ENCODE results near the gene SYTL3. TPM values are rescaled to one million over a fixed set of nuclear protein-coding genes. Genes with fewer than 3 reads are reported as not detected.
A peak's percentile ranks its signal among the peaks of the same experiment; 100 is the strongest.

SYTL3 gene
- total and polyA plus RNA-seq, 2 of the 8 experiments (the other 6 are each of a cell fraction or from before 2014, with no cell fraction given) = 0.27 to 0.99 TPM

- no peak overlapping the region for H2AFZ ChIP-seq (ENCODE audit: low read length)
- peaks cover 10 to 88% (median 26%) of the 10 kb centered on the region in 4 experiments for H3K36me3 ChIP-seq (ENCODE audit: control insufficient read depth in 2 of 4, insufficient read depth in 4 of 4, low read length in 3 of 4)
- peaks cover 14 to 28% (median 23%) of the 10 kb centered on the region in 4 experiments for H3K4me1 ChIP-seq (replicated peaks in 1 of 4; ENCODE audit: control insufficient read depth in 3 of 4, insufficient read depth in 4 of 4, low read length in 3 of 4)
- H2BK15ac ChIP-seq (ENCODE audit: low read length) = no peak overlapping the region
- H4K8ac ChIP-seq (ENCODE audit: extremely low read depth, insufficient read depth, low read length) = no peak overlapping the region
- peaks cover 49 to 64% of the 10 kb centered on the region in 2 experiments for H4K20me1 ChIP-seq (replicated peaks in 1 of 2; ENCODE audit: control insufficient read depth in 1 of 2, insufficient read depth in 2 of 2, low read length in 2 of 2)
- ChIA-PET CTCF (ENCODE audit: partially characterized antibody) (interaction anchor here (0.8 to 2.4 kb wide), 10 partner anchors 9 to 148 kb away, joined by 3 to 7 read pairs (median 4); no protein-coding TSS in a partner anchor), POLR2A (ENCODE audit: partially characterized antibody) (interaction anchor here (0.6 to 3.8 kb wide), 14 partner anchors 9 to 205 kb away, joined by 3 to 16 read pairs (median 4); no protein-coding TSS in a partner anchor)
- H3K27ac ChIP-seq (ENCODE audit: low read depth, low read length) = no peak overlapping the region
- H3K18ac ChIP-seq (ENCODE audit: extremely low read depth, low read length) = no peak overlapping the region
- H3K79me1 ChIP-seq (ENCODE audit: low read depth, low read length) = peaks cover 4% of the 10 kb centered on the region; the same call in 1 of the 2 replicates
- H2BK20ac ChIP-seq (ENCODE audit: low read length) = no peak overlapping the region
- DNase-seq (ENCODE audit: low read depth in 1 of 2, low spot score in 2 of 2) (no peak), FAIRE-seq (no peak)
- H3K56ac ChIP-seq (replicated peaks; ENCODE audit: insufficient read length, low read depth, low read length) = no peak overlapping the region
- H2BK5ac ChIP-seq (ENCODE audit: low read depth, low read length) = peak overlapping the region; percentile 64; the same call in 1 of the 2 replicates
- TF ChIP-seq ZNF274 (IDR thresholded peaks at IDR 0.05; ENCODE audit: borderline replicate concordance, extremely low read depth, low read length) = no peak
- TF ChIP-seq PHF8 (conservative IDR thresholded peaks at IDR 0.05; ENCODE audit: low read depth, low read length) = no peak
- no peak for TF ChIP-seq KDM5A (IDR thresholded peaks at IDR 0.05; ENCODE audit: low read length)
- TF ChIP-seq KDM1A (IDR thresholded peaks at IDR 0.05; ENCODE audit: borderline replicate concordance, low read length) = peak; percentile 71; the same call in 1 of the 2 replicates
- peak in 1 of 2 experiments; percentile 36; a peak in 1 of 3 replicates for TF ChIP-seq POLR2A (IDR thresholded peaks at IDR 0.05; ENCODE audit: control extremely low read depth in 1 of 2, low read depth in 2 of 2, low read length in 2 of 2)
- no peak for TF ChIP-seq SRF (IDR thresholded peaks at IDR 0.05; ENCODE audit: low read depth, low read length)
- no peak for TF ChIP-seq RXRA (IDR thresholded peaks at IDR 0.05; ENCODE audit: insufficient read depth, low read depth, low read length)
- TF ChIP-seq POLR2AphosphoS5 (IDR thresholded peaks at IDR 0.05; ENCODE audit: low read depth, low read length) = peak; percentile 31; the same call in 1 of the 2 replicates
- no peak for TF ChIP-seq ATF3 (IDR thresholded peaks at IDR 0.05; ENCODE audit: insufficient read depth, low read depth, low read length)
- no peak overlapping the region for H2BK12ac ChIP-seq (ENCODE audit: low read depth, low read length)
- H3K14ac ChIP-seq (ENCODE audit: insufficient read length) = no peak overlapping the region
- no peak overlapping the region for H4K91ac ChIP-seq (replicated peaks; ENCODE audit: insufficient read length, low read length)
- peaks cover 71 to 100% of the 10 kb centered on the region in 2 experiments for H3K79me2 ChIP-seq (ENCODE audit: control insufficient read depth in 1 of 2, insufficient read depth in 2 of 2, low read length in 2 of 2)
- peak overlapping the region; percentile 40; the same call in 1 of the 2 replicates for H2AK5ac ChIP-seq (ENCODE audit: low read depth, low read length)
- H3K27me3 ChIP-seq (replicated peaks in 1 of 4; ENCODE audit: control insufficient read depth in 3 of 4, extremely low read depth in 1 of 4, insufficient read depth in 3 of 4, low read length in 3 of 4) = no peaks in the 10 kb centered on the region
- peak overlapping the region in 1 of 2 experiments; percentile 58; a peak in 3 of 4 replicates for H3K4me2 ChIP-seq (ENCODE audit: insufficient read depth in 1 of 2, low read depth in 2 of 2, low read length in 2 of 2)
- no peak overlapping the region for H3K9ac ChIP-seq (replicated peaks in 1 of 4; ENCODE audit: extremely low read depth in 1 of 4, low read depth in 3 of 4, low read length in 3 of 4)
- H3K23me2 ChIP-seq (ENCODE audit: low read depth, low read length) = peaks cover 7% of the 10 kb centered on the region
- H2BK120ac ChIP-seq (replicated peaks; ENCODE audit: low read depth, low read length) = no peak overlapping the region
- 80% methylated on average over 3 of the region's 3 CpGs; no CpG with 5 or more reads in 1 of the 2 experiments for WGBS, 2 experiments (ENCODE audit: extremely low coverage in 1 of 2, insufficient coverage in 1 of 2, insufficient read length in 1 of 2, insufficient replicate concordance in 2 of 2, low coverage in 1 of 2, low lambda C conversion rate in 2 of 2, missing lambda C conversion rate in 1 of 2)
- no peak overlapping the region for H4K5ac ChIP-seq (ENCODE audit: insufficient read length, low read depth, low read length)
- H3K9me3 ChIP-seq (ENCODE audit: insufficient read depth in 2 of 2, low read depth in 1 of 2, low read length in 1 of 2) = no peaks in the 10 kb centered on the region
- H3K23ac ChIP-seq (ENCODE audit: insufficient read length) = no peak overlapping the region
- no peak overlapping the region for H3K4me3 ChIP-seq (ENCODE audit: extremely low read depth in 1 of 4, insufficient read depth in 2 of 4, low read depth in 3 of 4, low read length in 4 of 4)
- no peak overlapping the region for H3K4ac ChIP-seq (replicated peaks; ENCODE audit: insufficient read length, low read depth, low read length)
Measured at GRCh38 chr6:158813032-158813431, 163.2 kb downstream of the SYTL3 start.
